ENCODE data around the gene KCNJ4.
"Not testable (repeated sequence)": the region's sequence is repeated elsewhere in the genome, so short reads cannot be mapped to it uniquely, and the experiment has no call there.

The KCNJ4 gene

DNA sequence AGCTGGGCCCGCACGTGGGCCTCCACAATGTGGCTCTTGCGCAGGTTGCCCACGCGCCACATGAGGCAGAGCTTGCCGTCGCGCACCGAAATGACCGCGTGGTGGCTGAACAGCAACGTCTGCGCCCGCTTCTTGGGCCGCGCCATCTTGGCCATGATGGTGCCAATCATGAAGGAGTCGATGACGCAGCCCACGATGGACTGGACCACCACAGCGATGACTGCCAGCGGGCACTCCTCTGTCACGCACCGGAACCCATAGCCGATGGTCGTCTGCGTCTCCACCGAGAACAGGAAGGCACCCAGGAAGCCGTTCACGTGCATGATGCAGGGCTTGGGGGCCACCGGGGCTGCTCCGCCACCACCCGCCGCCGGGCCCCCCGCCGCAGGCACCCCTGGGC is 27.5 kb downstream of the KCNJ4 start:
- DNase-seq: no peak

DNA sequence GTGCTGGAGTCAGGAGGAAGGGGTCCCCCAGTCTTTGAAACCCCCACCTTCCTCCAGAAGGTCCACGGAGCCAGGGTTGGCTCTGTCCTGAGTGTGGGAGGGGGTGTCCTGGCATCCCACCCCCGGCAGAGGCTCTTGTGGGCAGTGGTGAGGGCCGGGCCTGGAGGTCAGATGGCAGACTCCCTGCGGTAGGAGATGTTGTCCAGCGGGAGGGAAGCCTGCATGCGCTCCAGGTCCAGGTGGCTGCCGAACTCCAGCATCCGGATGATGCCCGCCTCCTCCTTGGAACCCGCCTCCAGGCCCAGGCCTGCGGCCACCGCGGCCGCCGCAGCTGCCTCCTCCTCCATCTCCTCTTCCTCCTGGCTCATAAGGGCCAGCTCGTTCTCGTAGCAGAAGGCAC is 28.4 kb downstream of the KCNJ4 start:
- DNase-seq: no peak

DNA sequence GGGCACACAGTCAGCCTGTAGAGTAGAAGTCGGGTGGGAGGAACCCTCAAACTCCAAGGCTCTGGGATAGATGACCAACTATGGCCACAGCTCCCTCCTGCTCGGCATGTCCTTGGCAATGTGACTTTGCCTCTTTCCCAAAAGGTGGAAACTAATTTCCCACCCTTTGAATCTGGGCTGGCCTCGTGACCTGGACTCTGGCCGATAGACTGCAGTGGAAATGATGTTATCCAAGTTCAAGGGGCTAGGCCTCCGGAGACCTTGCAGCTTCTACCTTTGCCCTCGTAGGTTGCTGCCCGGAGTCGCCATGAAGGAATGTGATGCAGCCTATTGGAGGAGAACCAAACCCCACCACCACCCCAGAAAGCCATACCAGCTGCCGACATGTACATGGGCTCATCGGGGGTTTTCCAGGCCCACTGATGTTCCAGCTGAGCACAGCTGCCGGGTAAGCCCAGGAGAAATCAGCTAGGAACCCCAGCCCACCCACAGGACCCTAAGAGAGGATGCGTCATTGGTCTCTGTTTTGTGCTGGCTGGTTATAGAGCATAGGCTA is 30.4 kb downstream of the KCNJ4 start:
- no peak for DNase-seq

DNA sequence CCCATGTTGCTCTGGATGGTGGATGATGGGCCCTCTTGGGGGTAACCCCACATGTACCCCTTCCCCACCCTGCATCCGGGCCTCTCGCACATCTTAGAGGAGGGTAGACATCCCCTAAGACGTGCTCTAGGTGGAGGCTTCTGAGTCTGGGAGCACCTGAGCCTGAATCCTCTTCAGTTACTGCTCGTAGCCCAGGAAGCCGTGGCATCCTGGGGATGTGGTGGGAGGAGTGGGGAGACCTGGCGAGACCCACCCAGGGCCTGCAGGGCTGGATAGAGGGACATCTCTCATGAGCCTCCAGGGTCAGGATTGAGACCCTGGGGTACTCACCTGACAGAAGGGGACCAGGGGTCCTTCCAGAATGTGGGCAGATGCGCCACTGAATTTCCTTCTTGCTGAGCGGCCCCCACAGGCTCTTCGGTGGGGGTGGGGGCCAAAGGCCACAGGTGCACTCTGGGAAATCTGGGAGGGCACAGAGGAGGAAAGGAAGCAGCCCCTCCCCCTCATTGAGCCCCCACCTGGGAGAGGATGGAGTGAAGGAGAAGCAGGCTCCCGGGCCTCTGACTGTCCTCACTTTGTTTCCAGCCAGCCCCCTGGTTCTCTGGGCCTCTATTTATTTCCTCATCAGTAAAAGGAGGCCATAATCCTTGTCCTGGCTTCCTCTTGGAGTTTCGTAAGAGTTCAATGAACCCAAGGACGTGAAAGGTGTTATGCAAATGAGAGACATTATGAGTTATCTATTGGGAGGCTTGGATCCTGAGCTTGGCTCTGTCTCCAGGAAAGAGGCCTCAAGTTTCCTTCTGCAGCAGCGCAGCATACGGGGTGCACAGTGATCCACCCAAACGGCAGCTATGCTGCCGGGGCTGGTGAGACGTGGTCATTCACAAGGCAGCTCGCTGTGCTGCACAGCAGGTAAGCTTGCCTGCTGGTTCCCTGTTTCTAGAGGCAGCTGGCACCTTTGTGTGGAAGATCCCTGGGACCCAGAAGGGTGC is 31.2 kb downstream of the KCNJ4 start:
- no peak for DNase-seq

DNA sequence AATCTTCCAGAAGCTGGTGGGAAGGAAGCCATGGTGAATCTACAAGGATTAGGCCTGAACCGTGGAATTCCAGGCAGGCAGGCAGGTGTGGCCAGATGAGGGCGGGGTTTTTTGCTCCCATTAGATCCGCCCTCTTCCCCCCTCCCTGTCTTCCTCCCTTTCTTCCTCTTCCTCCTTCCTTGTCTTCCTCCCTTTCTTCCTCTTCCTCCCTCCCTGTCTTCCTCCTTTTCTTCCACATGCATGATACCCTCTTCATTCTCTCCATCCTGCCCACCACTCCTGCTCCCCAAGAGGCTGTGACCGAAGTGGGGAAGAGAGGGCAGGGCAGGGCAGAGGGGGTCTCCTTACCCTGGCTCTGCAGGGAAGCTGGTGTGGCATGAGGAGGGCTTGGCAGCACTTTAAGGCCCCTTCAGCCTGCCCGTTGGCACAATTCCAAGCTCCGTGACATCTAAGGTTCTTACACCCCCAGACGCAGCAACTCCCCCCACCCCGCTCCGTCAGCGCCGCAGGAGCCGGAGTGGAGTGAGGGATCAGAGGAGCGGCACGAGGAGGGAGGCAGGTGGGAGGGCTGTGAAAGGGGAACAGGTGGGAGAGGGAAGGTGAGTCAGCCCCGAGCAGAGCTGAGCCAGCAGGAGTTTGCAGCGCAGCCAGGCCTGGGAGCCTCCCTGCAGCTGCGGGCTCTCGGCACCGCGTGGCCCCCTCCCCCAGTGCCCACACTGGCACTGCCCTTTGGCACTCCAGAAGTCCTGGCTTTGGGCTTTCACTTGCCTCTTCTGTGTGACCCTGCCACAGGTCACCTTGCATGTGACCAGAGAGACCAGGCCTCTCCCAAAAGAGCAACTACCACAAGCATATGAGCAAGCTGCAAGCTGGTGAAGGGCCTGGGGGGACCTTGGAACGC is 32.1 kb downstream of the KCNJ4 start:
- DNase-seq: peak; percentile 17

DNA sequence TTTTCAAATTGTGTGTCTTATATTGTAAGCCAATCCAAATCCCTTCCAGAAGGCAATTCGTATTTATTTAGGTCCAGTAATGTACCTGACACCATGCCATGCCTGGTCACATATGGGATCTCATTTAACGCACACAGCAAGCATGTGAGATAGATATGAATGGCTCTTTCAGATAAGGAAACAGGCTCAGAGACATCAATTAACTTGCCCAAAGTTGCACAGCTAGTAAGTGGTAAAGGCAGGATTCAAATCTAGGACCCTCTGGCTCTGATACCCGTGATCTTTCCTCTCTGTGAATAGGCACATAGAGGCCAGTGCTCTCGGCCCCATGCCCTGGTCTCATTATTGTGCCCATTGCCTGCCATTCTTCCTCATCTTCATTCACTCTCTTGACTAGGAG is 34.3 kb downstream of the KCNJ4 start:
- no peak for DNase-seq

DNA sequence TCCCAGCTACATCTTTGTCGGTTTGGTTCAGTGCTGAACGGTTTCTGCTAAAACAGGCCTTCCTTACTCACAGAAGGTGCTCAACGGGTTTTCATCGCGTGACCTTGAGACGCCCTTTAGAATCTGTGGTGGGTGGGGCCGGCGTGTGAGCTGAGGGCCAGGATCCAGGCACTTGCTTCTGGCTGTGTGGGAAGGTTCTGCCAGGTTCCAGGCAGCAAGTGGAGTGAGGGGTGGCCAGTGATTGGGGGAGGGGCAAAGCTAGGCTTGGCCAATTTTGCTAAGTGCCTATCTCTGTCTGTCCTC is 35.2 kb downstream of the KCNJ4 start:
- DNase-seq: no peak

DNA sequence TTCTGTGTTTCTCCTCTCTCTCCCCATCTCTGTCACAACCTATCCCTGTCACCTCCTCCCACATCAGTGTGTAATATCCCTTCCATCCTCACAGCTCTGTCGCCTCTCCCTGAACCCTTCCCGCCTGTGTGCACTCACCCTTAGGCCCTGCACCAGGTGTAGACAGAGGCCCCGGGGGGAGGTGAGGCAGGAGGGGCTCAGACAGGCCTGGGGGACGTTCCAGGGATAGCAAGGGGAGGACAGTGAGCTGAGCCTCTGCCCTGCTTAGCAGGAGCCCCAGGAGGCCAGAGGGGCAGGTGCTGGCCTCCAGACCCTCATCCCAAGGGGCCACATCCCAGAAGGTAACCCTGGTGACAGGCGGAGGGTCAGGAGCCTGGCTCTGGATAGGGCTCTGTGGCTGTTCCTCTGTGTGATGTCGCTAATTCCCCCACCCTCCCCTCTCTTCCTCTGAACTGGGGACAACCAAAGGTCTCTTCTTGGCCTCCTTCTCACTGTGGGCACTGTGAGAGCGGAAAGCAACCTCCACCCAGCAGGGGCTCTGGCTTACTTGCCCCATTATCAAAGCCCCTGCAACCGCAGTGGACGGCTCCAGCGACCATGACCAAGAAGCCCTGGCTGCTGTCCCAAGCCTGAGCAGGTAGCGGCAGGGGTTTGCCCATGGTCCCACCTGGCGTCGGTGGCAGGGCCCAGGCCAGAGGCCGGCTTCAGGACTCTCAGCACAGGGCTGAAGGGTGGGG is 35.7 kb downstream of the KCNJ4 start:
- no peak for DNase-seq

DNA sequence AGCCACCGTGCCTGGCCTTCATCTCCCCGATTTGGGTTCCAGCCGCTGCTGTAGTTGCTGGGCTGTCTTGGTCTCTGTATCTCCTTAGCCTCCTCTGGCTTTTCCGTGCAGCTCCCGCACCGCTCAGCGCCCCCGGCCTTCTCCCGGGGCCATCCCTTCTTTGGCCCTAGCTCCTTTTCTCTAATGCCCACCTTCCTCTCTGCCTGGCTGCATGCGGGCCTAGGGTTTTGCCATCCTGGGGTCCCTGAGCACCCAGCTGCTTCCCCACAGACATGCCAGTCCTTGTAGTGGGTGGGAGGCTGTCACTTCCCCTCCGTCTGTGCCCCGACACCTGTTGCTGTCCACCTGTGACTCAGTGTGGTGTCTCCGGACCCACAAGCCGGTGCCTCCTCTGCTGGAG is 36.4 kb downstream of the KCNJ4 start:
- no peak for DNase-seq

DNA sequence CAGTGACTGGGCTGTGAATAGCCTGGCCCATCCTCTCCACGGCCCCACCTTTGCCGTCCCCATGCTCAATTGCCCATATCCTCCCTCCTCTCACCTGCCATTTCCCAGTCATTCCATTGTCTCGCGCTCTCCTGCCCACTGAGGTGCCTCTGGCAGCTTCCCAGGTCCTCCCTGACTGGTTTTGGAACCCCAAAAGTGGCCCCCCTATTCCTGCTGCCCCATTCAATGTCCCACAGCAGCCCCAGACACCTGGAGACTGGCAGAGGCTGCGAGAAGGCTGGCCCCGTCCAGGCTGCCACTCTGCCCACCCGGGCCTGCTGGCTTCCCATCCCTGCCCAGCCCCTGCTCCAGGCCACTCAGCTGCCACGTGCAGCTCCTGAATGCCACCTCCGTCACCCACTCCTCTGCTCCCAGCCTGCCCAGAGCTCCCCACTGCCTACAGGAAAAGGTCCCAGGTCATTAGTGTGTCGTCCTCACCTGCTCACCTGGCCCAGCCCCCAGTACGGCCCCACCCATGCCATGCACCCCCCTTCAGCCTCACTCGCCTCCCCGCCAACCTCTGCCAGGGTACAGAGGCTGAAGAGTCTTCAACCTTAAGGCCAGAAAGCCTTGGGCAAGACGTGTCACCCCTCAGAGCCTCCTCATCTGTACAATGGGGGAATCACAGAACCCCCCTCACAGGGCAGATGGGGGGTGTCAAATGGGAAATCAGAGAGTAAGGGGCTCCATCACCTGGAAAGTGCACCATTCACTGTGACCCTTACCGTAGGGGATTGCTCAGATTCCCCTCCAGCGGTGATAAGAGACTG is 37.5 kb downstream of the KCNJ4 start:
- DNase-seq: no peak

DNA sequence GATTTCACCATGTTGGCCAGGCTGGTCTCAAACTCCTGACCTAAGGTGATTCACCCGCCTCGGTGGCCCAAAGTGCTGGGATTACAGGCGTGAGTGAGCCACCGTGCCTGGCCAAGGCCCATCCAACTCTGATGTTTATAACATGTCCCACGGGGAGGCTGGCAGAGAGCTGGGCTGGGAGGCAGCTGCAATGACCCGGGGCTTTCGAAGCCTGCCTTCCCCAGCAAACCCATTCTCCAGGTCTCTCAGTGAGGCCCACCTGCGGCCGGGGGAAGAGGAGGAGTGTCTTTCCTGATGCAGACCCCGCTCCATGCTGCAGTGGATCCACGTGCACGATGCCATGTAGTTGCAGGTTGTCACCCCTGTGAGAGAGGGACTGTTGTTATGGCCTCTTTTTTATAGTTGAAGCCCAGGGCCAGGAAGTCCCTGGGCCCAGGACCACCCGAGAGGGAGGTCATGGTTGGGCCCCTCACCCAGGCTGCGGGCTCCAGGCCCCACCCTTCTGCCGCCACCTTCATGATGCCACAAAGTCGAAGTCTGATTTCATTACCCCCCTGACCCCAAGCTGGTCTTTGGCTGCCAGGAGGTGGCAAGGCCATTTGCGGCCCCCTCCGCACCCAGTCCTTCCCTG is 38.3 kb downstream of the KCNJ4 start:
- no peak for DNase-seq

DNA sequence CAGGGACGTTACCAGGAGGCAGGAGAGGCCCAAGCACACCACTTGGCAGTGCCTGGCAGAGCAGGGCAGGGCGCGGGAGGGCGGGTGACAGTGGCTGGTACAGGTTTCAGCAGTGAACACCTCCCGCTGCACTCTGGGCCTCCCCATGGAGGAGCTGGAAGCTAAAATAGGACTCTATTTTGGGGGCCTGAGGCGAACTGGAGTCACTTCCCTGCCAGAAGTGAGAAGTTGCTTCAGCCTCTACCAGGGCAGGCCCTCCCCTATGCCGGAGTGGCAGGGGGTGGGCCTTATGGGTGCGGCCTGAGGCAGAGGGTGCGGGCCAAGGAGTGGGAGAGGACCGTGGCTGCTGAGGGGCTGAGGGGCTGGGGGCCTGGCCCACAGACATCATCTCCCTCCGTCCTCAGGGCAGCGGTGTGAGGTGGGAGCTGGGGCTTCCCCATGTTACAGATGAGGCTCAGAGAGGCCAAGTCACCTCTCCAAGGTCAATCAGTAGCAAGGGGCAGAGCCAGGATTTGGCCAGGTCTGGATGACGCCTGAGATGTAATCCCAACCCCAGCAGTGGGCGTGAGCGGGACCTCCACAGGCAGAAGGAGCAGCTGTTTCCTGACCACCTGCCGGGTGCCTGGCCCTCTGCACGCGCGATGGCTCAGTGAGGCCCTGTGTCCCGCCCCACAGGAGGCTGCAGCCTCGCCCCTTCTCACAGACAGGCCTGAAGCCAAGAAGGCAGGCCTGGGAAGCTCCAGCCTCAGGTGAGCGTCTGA is 39.3 kb downstream of the KCNJ4 start:
- DNase-seq: peak; percentile 30

DNA sequence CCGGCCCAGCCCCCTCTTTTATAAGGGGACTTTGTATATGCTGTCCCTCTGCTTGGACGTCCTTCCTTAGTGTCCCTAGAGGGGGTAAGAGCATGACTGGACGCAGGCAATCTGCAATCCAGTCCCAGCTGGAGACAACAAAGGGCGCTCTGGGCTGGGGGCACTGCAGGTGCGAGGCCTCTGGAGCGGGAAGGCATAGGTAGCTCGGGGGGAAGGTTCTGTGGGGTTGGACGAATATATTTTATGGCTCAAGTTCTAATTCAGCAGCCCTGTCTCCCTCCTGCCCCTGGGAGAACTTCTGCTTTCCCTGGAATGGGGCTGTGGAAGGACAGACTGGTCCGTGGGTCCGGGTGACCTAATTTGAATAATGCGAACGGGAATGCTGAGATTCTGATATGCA is 40.0 kb downstream of the KCNJ4 start:
- no peak for DNase-seq

DNA sequence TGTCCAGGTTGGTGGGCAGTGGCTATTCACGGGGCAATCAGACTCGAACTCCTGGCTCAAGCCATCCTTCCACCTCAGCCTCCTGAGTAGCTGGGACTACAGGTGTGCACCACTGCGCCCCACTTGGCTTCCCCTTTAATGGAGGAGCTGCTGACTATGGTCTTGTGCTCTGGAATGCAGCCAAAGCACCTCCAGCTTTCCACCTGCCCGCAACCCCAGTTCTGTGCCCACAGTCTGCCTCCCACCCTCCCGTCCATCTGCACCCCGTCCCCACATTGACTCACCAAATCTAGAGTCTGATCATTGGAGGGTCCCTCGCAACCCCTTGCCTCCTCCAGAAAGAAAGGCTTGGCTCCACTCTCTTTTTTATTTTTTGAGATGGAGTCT is 41.0 kb downstream of the KCNJ4 start:
- DNase-seq: no peak

DNA sequence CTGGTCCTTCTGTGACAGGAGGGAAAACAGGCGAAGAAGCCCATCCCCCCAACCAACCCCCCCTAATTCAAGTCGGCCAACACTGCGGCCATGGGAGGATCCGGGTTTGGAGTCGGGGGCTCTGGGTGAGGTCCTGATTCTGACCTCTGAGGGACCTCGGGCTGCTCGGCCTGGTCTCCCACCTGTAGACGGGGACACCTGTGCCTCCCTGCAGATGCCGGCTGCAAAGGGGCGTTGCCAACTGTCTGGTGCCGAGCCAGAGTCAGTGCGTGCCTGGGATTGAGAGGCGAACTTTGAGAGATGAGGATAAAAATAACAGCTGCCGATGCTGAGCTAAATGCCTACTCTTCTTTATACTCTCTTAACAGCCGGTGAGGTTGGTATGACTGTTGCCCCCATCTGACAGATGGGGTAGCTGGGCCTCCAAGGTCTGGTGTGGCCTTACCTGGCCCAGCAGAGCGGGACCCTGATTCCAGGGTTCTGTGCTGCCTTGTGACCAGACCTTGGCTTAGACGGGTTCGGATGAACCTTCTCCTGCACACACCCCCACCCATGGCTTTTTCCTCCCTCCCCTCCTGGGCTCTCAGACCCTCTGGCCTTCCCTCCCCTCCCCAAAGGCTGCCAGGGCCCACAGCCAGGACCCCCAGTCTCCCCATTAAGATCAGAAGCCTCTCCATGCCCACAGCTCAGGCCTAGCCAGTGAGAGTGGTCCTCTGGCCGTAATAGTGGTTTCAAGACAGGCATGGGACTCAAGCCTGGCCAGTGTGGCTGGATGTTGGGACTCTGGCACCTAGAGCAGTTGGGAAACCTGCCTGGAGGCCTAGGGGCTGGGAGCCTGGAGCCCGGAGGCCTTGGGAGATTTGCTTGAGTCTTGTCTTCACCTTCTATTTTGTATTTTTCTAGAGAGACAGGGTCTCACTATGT is 41.7 kb downstream of the KCNJ4 start:
- no peak for DNase-seq

DNA sequence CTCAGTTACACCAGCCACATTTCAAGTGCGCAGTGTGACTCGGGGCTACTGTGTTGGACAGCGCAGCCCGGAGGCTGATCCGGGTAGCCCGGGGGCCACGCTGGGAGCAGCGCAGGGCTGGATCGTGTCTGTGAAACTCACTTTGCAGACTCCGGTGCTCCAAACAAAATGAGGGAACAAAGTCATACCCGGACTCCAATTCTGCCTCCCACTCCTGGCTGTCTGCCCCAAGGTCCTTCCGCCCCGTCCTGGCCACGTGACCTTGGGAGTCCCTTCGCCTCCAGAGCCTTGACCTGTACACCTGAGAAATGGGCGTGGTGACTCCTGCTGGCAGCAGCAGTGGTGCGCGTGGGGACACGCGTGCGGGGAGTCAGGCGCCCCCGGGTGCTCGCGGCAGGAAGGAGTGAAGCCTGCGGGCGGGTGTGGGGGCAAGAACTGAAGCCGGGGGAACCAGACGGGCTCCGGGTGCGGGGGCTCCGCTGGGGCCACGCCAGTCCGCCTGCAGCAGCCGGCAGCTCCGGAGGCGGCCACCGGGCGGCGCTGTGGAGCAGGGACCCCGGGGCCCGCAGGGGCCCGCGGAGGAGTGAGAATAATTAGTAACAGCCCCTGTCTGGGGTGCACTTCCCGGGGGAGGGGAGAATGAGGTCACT is 42.4 kb downstream of the KCNJ4 start:
- no peak for DNase-seq

DNA sequence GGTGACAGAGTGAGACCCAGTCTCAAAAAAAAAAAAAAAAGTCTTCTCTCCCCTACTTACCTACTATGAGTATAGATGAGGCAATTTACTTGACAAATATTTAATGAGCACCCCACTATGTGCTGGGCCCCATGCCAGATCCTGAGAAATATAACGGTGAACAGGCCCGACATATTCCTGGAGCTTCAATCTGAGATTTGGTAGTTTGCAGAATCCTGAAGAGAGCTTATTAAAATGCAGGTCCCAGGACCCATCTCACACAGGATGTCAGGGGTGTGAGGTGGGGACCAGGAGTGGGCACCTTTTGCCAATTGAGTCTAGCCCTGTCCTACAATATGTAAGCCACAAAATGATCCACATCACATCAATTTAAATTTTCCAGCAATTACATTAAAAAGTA is 44.0 kb downstream of the KCNJ4 start:
- DNase-seq: no peak

DNA sequence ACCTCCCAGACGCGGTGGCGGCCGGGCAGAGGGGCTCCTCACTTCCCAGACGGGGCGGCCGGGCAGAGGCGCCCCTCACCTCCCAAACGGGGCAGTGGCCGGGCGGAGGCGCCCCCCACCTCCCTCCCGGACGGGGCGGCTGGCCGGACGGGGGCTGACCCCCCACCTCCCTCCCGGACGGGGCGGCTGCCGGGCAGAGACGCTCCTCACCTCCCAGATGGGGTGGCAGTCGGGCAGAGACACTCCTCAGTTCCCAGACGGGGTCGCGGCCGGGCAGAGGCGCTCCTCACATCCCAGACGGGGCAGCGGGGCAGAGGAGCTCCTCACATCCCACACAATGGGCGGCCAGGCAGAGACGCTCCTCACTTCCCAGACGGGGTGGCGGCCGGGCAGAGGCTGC is 45.1 kb downstream of the KCNJ4 start:
- DNase-seq: not testable (repeated sequence)

DNA sequence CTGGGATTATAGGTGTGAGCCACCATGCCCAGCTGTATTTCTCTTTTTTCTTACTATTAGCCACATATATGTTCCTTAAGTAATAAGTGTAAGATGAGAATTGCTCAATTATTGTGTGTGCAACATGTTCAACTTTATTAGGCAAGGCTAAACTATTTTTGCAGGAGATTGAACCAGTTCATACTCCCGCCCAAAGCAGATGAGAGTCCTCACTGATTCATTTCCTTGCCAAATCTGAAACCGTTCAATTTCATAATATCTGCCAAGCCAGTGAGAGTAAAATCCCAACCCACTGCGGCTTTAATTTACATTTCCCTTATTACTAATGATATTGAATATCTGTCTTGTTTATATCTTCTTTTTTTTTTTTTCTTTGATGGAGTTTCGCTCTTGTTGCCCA is 48.4 kb downstream of the KCNJ4 start:
- DNase-seq: no peak
